HUES6 (cell line): Measurements from ENCODE around the gene JMJD6.
A peak's percentile ranks its signal among the peaks of the same experiment; 100 is the strongest.
"Not testable (repeated sequence)": the region's sequence is repeated elsewhere in the genome, so short reads cannot be mapped to it uniquely, and the experiment has no call there.

ENCODE experiments used
- H3K27ac ChIP-seq: 2 replicates; pipeline ENCODE4 v1.7.0; 2013; ENCODE audit warnings: low read depth, mild to moderate bottlenecking, low read length, inconsistent platforms
- H3K27me3 ChIP-seq: 2 replicates; pipeline ENCODE4 v1.6.1; 2013; ENCODE audit warnings: low read length; ENCODE audit not compliant: control insufficient read depth, insufficient read depth
- H3K36me3 ChIP-seq: 2 replicates; pipeline ENCODE4 v1.6.1; 2013; ENCODE audit warnings: low read length; ENCODE audit not compliant: control insufficient read depth, insufficient read depth
- H3K4me1 ChIP-seq: 2 replicates; pipeline ENCODE4 v1.6.1; 2013; ENCODE audit warnings: low read length; ENCODE audit not compliant: control insufficient read depth, insufficient read depth
- H3K4me3 ChIP-seq: 2 replicates; pipeline ENCODE4 v1.5.1; 2013; ENCODE audit warnings: low read depth, low read length
- H3K9ac ChIP-seq: one replicate; pipeline ENCODE4 v1.6.1; 2013; ENCODE audit warnings: mild to moderate bottlenecking, low read length
- H3K9me3 ChIP-seq: 2 replicates; pipeline ENCODE4 v1.6.1; 2013; ENCODE audit warnings: low read depth, low read length; ENCODE audit not compliant: control insufficient read depth, insufficient read depth

JMJD6 gene

GRCh38 chr17:76735586-76736348 is 9.4 kb upstream of the JMJD6 start:
- peak overlapping the region; percentile 98 for H3K4me3 ChIP-seq
- H3K36me3 ChIP-seq: peaks cover 54% of the 10 kb centered on the region
- H3K9ac ChIP-seq: peak overlapping the region; percentile 100
- H3K9me3 ChIP-seq: no peaks in the 10 kb centered on the region
- H3K27me3 ChIP-seq: no peaks in the 10 kb centered on the region
- peaks cover 16% of the 10 kb centered on the region for H3K4me1 ChIP-seq
- peak overlapping the region; percentile 97 for H3K27ac ChIP-seq

GRCh38 chr17:76735006-76735405 is 8.6 kb upstream of the JMJD6 start:
- Histone ChIP-seq H3K27me3 (no peaks in the 10 kb centered on the region), H3K27ac (no peak overlapping the region), H3K36me3 (peaks cover 59% of the 10 kb centered on the region), H3K9me3 (no peaks in the 10 kb centered on the region), H3K4me3 (peak overlapping the region; percentile 98), H3K4me1 (peaks cover 16% of the 10 kb centered on the region), H3K9ac (peak overlapping the region; percentile 100)

GRCh38 chr17:76734080-76734840 is 7.9 kb upstream of the JMJD6 start:
- Histone ChIP-seq H3K9me3 (no peaks in the 10 kb centered on the region), H3K36me3 (peaks cover 65% of the 10 kb centered on the region), H3K4me3 (peak overlapping the region; percentile 98), H3K27me3 (no peaks in the 10 kb centered on the region), H3K9ac (peak overlapping the region; percentile 100), H3K4me1 (peaks cover 16% of the 10 kb centered on the region), H3K27ac (no peak overlapping the region)

- no peak overlapping the region for H3K27ac ChIP-seq
- H3K9me3 ChIP-seq: no peaks in the 10 kb centered on the region
- H3K4me3 ChIP-seq: peak overlapping the region; percentile 2
- H3K9ac ChIP-seq: no peak overlapping the region
- peaks cover 10% of the 10 kb centered on the region for H3K4me1 ChIP-seq
- H3K27me3 ChIP-seq: no peaks in the 10 kb centered on the region
- peaks cover 65% of the 10 kb centered on the region for H3K36me3 ChIP-seq
These were observed 7.2 kb upstream of the JMJD6 start for GRCh38 chr17:76733618-76733957.

GRCh38 chr17:76732734-76733617 is 6.6 kb upstream of the JMJD6 start:
- no peak overlapping the region for H3K27ac ChIP-seq
- no peak overlapping the region for H3K9ac ChIP-seq
- no peaks in the 10 kb centered on the region for H3K27me3 ChIP-seq
- no peaks in the 10 kb centered on the region for H3K9me3 ChIP-seq
- peaks cover 65% of the 10 kb centered on the region for H3K36me3 ChIP-seq
- H3K4me3 ChIP-seq: 0 out of 2 replicates have a peak overlapping the region, but pooled peaks have one; percentile 2
- H3K4me1 ChIP-seq: peaks cover 9% of the 10 kb centered on the region; the same call in 1 of the 2 replicates

GRCh38 chr17:76731800-76732733 is 5.7 kb upstream of the JMJD6 start:
- H3K27ac ChIP-seq, H3K9ac ChIP-seq: not testable (repeated sequence)

GRCh38 chr17:76727745-76728456 is 1.5 kb upstream of the JMJD6 start:
- H3K36me3 ChIP-seq: peaks cover 44% of the 10 kb centered on the region
- peak overlapping the region; percentile 90 for H3K9ac ChIP-seq
- peaks cover 11% of the 10 kb centered on the region for H3K4me1 ChIP-seq
- no peak overlapping the region for H3K27ac ChIP-seq
- no peaks in the 10 kb centered on the region for H3K27me3 ChIP-seq
- no peaks in the 10 kb centered on the region for H3K9me3 ChIP-seq
- H3K4me3 ChIP-seq: peak overlapping the region; percentile 96

More at GRCh38 chr17:76731800-76732733, 5.7 kb upstream of the JMJD6 start:
- not testable (repeated sequence) for H3K4me3 ChIP-seq, H3K27me3 ChIP-seq, H3K9me3 ChIP-seq
- Histone ChIP-seq H3K36me3 (peaks cover 65% of the 10 kb centered on the region), H3K4me1 (peaks cover 15% of the 10 kb centered on the region)

- Histone ChIP-seq H3K27ac (peak within 1 kb of the TSS; percentile 99), H3K36me3 (peaks cover 43% of the 10 kb centered on the region), H3K27me3 (no peaks in the 10 kb centered on the region), H3K4me1 (peaks cover 11% of the 10 kb centered on the region), H3K9me3 (no peaks in the 10 kb centered on the region), H3K4me3 (peak within 1 kb of the TSS; percentile 96), H3K9ac (peak within 1 kb of the TSS; percentile 90)
These were observed 641 bp upstream of the JMJD6 start, which contains the start of gene METTL23 for GRCh38 chr17:76726776-76727718. TSS of gene METTL23 (plus strand) at chr17:76726839. CDS start at chr17:76729711, 2,872 bp downstream.
